HG03135 (cell line): ENCODE data around the gene RGS8.

ENCODE experiments used
- ATAC-seq: cut with Tn5 transposase; IDR thresholded peaks from one replicate; pipeline ENCODE4 v1.9.1; 2021; ENCODE audit warnings: mild to moderate bottlenecking, moderate library complexity; ENCODE audit not compliant: unreplicated experiment

The RGS8 gene

GRCh38 chr1:182672487-182672836, 11.9 kb downstream of the RGS8 start:
- no peak for ATAC-seq

- no peak for ATAC-seq
Measured at GRCh38 chr1:182671750-182672486, 12.5 kb downstream of the RGS8 start.

- ATAC-seq = no peak
Measured at GRCh38 chr1:182670032-182670749, 14.2 kb downstream of the RGS8 start.

- no peak for ATAC-seq
Measured at GRCh38 chr1:182669266-182669665, 15.1 kb downstream of the RGS8 start.

- no peak for ATAC-seq
Measured at GRCh38 chr1:182668521-182669054, 15.8 kb downstream of the RGS8 start.

- no peak for ATAC-seq
Measured at GRCh38 chr1:182667848-182668505, 16.4 kb downstream of the RGS8 start.

- ATAC-seq = no peak
Measured at GRCh38 chr1:182666706-182667105, 17.7 kb downstream of the RGS8 start.

- no peak for ATAC-seq
Measured at GRCh38 chr1:182664296-182664695, 20.1 kb downstream of the RGS8 start.

- no peak for ATAC-seq
Measured at GRCh38 chr1:182662956-182663355, 21.4 kb downstream of the RGS8 start.

- no peak for ATAC-seq
Measured at GRCh38 chr1:182662121-182662890, 22.1 kb downstream of the RGS8 start.

GRCh38 chr1:182658055-182658454, 26.3 kb downstream of the RGS8 start:
- ATAC-seq = no peak

- no peak for ATAC-seq
Measured at GRCh38 chr1:182656842-182657397, 27.5 kb downstream of the RGS8 start.

GRCh38 chr1:182653986-182654385, 30.4 kb downstream of the RGS8 start:
- ATAC-seq = no peak

- no peak for ATAC-seq
Measured at GRCh38 chr1:182652933-182653332, 31.5 kb downstream of the RGS8 start.

GRCh38 chr1:182651339-182651724, 33.1 kb downstream of the RGS8 start:
- no peak for ATAC-seq

- ATAC-seq = no peak
Measured at GRCh38 chr1:182650678-182651338, 33.6 kb downstream of the RGS8 start.

GRCh38 chr1:182649041-182649440, 35.3 kb downstream of the RGS8 start:
- ATAC-seq = no peak

GRCh38 chr1:182646739-182647138, 37.6 kb downstream of the RGS8 start:
- no peak for ATAC-seq

GRCh38 chr1:182644886-182645285, 39.5 kb downstream of the RGS8 start:
- ATAC-seq = no peak

- ATAC-seq = no peak
Measured at GRCh38 chr1:182643699-182644098, 40.7 kb downstream of the RGS8 start.
